Keratinocyte (primary cell): ENCODE results near the gene GNAI1. TPM values are rescaled to one million over a fixed set of nuclear protein-coding genes. Genes with fewer than 3 reads are reported as not detected.

Source experiments
- DNase-seq: peaks from one replicate; pipeline ENCODE4 v3.0.0-alpha.2; 2011; ENCODE audit warnings: low read depth, missing footprints, low spot score
- FAIRE-seq: peaks from 2 replicates; lab custom pipeline; 2011; peaks lifted over from hg19 to GRCh38; lab: Jason Lieb, UNC
- H2AFZ ChIP-seq: 2 replicates; pipeline ENCODE4 v1.6.0; 2012; ENCODE audit warnings: low read length, control low read depth, inconsistent platforms; ENCODE audit not compliant: control insufficient read depth
- H3K27ac ChIP-seq: 2 replicates; pipeline ENCODE4 v1.5.1; 2011; ENCODE audit warnings: low read length; ENCODE audit not compliant: control insufficient read depth, insufficient read depth
- H3K27me3 ChIP-seq: 3 replicates; pipeline ENCODE4 v1.6.0; 2011; ENCODE audit warnings: low read length; ENCODE audit not compliant: control insufficient read depth, insufficient read depth; ENCODE audit errors: extremely low read depth
- H3K36me3 ChIP-seq, 2 experiments: 2 replicates in 1 of 2; 3 replicates in 1 of 2; pipeline ENCODE4 v1.5.1; 2011; ENCODE audit warnings: low read length in 2 of 2, mild to moderate bottlenecking in 1 of 2; ENCODE audit not compliant: control insufficient read depth in 2 of 2, insufficient read depth in 2 of 2; ENCODE audit errors: extremely low read depth in 1 of 2
- H3K4me1 ChIP-seq: 3 replicates; pipeline ENCODE4 v1.5.1; 2011; ENCODE audit warnings: low read length; ENCODE audit not compliant: control insufficient read depth, insufficient read depth; ENCODE audit errors: extremely low read depth
- H3K4me2 ChIP-seq: 3 replicates; pipeline ENCODE4 v1.6.0; 2011; ENCODE audit warnings: low read depth, low read length; ENCODE audit not compliant: control insufficient read depth, insufficient read depth; ENCODE audit errors: extremely low read depth
- H3K4me3 ChIP-seq, 3 experiments: fragments of 200-600 bp in 1 of 3; sonication (generic) in 1 of 3; 2 replicates in 2 of 3; 3 replicates in 1 of 3; pipeline ENCODE4 v1.5.1; 2011 to 2016; ENCODE audit warnings: low read length in 3 of 3, mild to moderate bottlenecking in 3 of 3, control low read depth in 2 of 3, inconsistent platforms in 1 of 3, low read depth in 1 of 3, mixed read lengths in 1 of 3, mixed run types in 1 of 3, moderate library complexity in 1 of 3; ENCODE audit not compliant: control insufficient read depth in 2 of 3, insufficient read depth in 2 of 3; ENCODE audit errors: extremely low read depth in 1 of 3
- H3K79me2 ChIP-seq: 2 replicates; pipeline ENCODE4 v1.6.0; 2012; ENCODE audit warnings: low read length; ENCODE audit not compliant: control insufficient read depth, insufficient read depth
- H3K9ac ChIP-seq: 3 replicates; pipeline ENCODE4 v1.6.0; 2011; ENCODE audit warnings: low read length; ENCODE audit not compliant: control insufficient read depth, insufficient read depth; ENCODE audit errors: extremely low read depth
- H3K9me1 ChIP-seq: 3 replicates; pipeline ENCODE4 v1.6.0; 2011; ENCODE audit warnings: low read length; ENCODE audit not compliant: control insufficient read depth, insufficient read depth; ENCODE audit errors: extremely low read depth
- H3K9me3 ChIP-seq: 2 replicates; pipeline ENCODE4 v1.5.1; 2012; ENCODE audit warnings: low read depth, low read length; ENCODE audit not compliant: control insufficient read depth
- H4K20me1 ChIP-seq: 3 replicates; pipeline ENCODE4 v1.6.0; 2011; ENCODE audit warnings: low read length; ENCODE audit not compliant: control insufficient read depth, insufficient read depth; ENCODE audit errors: extremely low read depth
- CTCF ChIP-seq, 3 experiments: IDR thresholded peaks in 1 of 3; conservative IDR thresholded peaks in 1 of 3; optimal IDR thresholded peaks in 1 of 3; 2 replicates in 2 of 3; 3 replicates in 1 of 3; pipeline versions ENCODE3 to v1.5.1; 2011; ENCODE audit warnings: low read length in 3 of 3, mild to moderate bottlenecking in 3 of 3, moderate library complexity in 2 of 3, control low read depth in 1 of 3, inconsistent platforms in 1 of 3; ENCODE audit not compliant: insufficient read depth in 2 of 3; ENCODE audit errors: extremely low read depth in 1 of 3
- EZH2 ChIP-seq: IDR thresholded peaks from one replicate; pipeline ENCODE4 v1.6.1; 2012; ENCODE audit warnings: inconsistent platforms, mild to moderate bottlenecking, low read length, moderate library complexity
- dilution Hi-C: fragments of 300-500 bp; cut with MboI; formaldehyde crosslinking; loops from one replicate; pipeline ENCODE4 v1.7.0; 2020; ENCODE audit warnings: low sequenced_read_pairs; ENCODE audit not compliant: extremely low pct_ligation_motif_present
- polyA plus RNA-seq, 5 experiments: library from polyadenylated mRNA; depleted of rRNA in 3 of 5; stranded (reverse) in 3 of 5; stranded (forward) in 1 of 5; unstranded in 1 of 5; fragments of >200 nt; gene quantifications; 1 replicate in 1 of 5; 2 replicates in 3 of 5; 3 replicates in 1 of 5; pipeline versions ENCODE4 v1.2.1 to v1.2.3, GENCODE V29; 2011 to 2012; ENCODE audit warnings: missing spikeins in 2 of 5, low read depth in 1 of 5, low replicate concordance in 1 of 5

GNAI1 gene
- polyA plus RNA-seq, 1 donor (not counting 4 experiments of a cell fraction or from before 2014, with no cell fraction given) = 84.1 TPM

- Histone ChIP-seq H3K9me3 (no peaks in the 10 kb centered on the region), H3K79me2 (no peaks in the 10 kb centered on the region), H3K27me3 (no peaks in the 10 kb centered on the region), H3K9me1 (no peaks in the 10 kb centered on the region), H2AFZ (no peak overlapping the region), H3K4me3 (no peak overlapping the region), H4K20me1 (no peaks in the 10 kb centered on the region), H3K4me2 (no peak overlapping the region), H3K4me1 (no peaks in the 10 kb centered on the region), H3K27ac (no peak overlapping the region), H3K9ac (no peak overlapping the region), H3K36me3 (no peaks in the 10 kb centered on the region)
- DNase-seq (no peak), FAIRE-seq (no peak)
- TF ChIP-seq CTCF (optimal IDR thresholded peaks at IDR 0.05 in 1 of 3, IDR thresholded peaks at IDR 0.05 in 1 of 3, conservative IDR thresholded peaks at IDR 0.05 in 1 of 3; ENCODE audit: extremely low read depth in 1 of 3, insufficient read depth in 2 of 3, low read length in 3 of 3) (no peak), EZH2 (no peak)
- dilution Hi-C loops = no loop called here
Observed at GRCh38 chr7:80107278-80107677, 27.4 kb upstream of the GNAI1 start.

GRCh38 chr7:80110376-80110775, 24.3 kb upstream of the GNAI1 start:
- FAIRE-seq = no peak

More at GRCh38 chr7:80110376-80110775, 24.3 kb upstream of the GNAI1 start:
- Histone ChIP-seq H3K79me2 (no peaks in the 10 kb centered on the region), H3K27ac (no peak overlapping the region), H3K4me1 (no peaks in the 10 kb centered on the region), H3K9me1 (no peaks in the 10 kb centered on the region), H3K9ac (no peak overlapping the region), H4K20me1 (no peaks in the 10 kb centered on the region), H2AFZ (no peak overlapping the region), H3K9me3 (no peaks in the 10 kb centered on the region), H3K27me3 (no peaks in the 10 kb centered on the region), H3K4me3 (no peak overlapping the region), H3K36me3 (no peaks in the 10 kb centered on the region), H3K4me2 (no peak overlapping the region)
- no peak for DNase-seq
- TF ChIP-seq CTCF (optimal IDR thresholded peaks at IDR 0.05 in 1 of 3, IDR thresholded peaks at IDR 0.05 in 1 of 3, conservative IDR thresholded peaks at IDR 0.05 in 1 of 3; ENCODE audit: extremely low read depth in 1 of 3, insufficient read depth in 2 of 3, low read length in 3 of 3) (no peak), EZH2 (no peak)
- dilution Hi-C loops = no loop called here
